Mesendoderm (in vitro differentiated cells): ENCODE results near the gene CDC42BPA.

ENCODE experiments used
- DNase-seq: peaks from one replicate; pipeline ENCODE4 v3.0.0; 2013
- H2AK5ac ChIP-seq: 2 replicates; pipeline ENCODE4 v1.6.1; 2013; ENCODE audit warnings: low read length, inconsistent platforms
- H2BK120ac ChIP-seq: 2 replicates; pipeline ENCODE4 v1.6.1; 2013; ENCODE audit warnings: low read depth, mild to moderate bottlenecking, low read length, moderate library complexity, mixed read lengths
- H2BK15ac ChIP-seq: replicated peaks from 2 replicates; pipeline ENCODE4 v1.6.1; 2013; ENCODE audit warnings: low read depth, mild to moderate bottlenecking, moderate library complexity
- H2BK5ac ChIP-seq: 2 replicates; pipeline ENCODE4 v1.6.1; 2013; ENCODE audit warnings: low read length, inconsistent platforms
- H3K18ac ChIP-seq: 2 replicates; pipeline ENCODE4 v1.6.1; 2013; ENCODE audit warnings: mild to moderate bottlenecking, low read length, mixed read lengths
- H3K23ac ChIP-seq: one replicate; pipeline ENCODE4 v1.6.1; 2013; ENCODE audit warnings: low read length
- H3K27ac ChIP-seq: 2 replicates; pipeline ENCODE4 v1.5.1; 2013; ENCODE audit warnings: low read depth, mild to moderate bottlenecking, inconsistent platforms, low read length, moderate library complexity
- H3K27me3 ChIP-seq: 2 replicates; pipeline ENCODE4 v1.6.1; 2013; ENCODE audit warnings: low read length, control low read depth, mild to moderate bottlenecking, inconsistent platforms; ENCODE audit not compliant: insufficient read depth, poor library complexity
- H3K36me3 ChIP-seq: 2 replicates; pipeline ENCODE4 v1.6.1; 2013; ENCODE audit warnings: low read length, inconsistent platforms; ENCODE audit not compliant: control insufficient read depth, insufficient read depth
- H3K4ac ChIP-seq: one replicate; pipeline ENCODE4 v1.6.1; 2013; ENCODE audit warnings: low read depth, mild to moderate bottlenecking, low read length, moderate library complexity
- H3K4me1 ChIP-seq: 2 replicates; pipeline ENCODE4 v1.6.1; 2013; ENCODE audit warnings: low read depth, low read length, inconsistent platforms; ENCODE audit not compliant: control insufficient read depth
- H3K4me2 ChIP-seq: 2 replicates; pipeline ENCODE4 v1.6.1; 2013; ENCODE audit warnings: low read length
- H3K4me3 ChIP-seq: 2 replicates; pipeline ENCODE4 v1.5.1; 2013; ENCODE audit warnings: mild to moderate bottlenecking, low read length
- H3K56ac ChIP-seq: one replicate; pipeline ENCODE4 v1.6.1; 2013; ENCODE audit warnings: low read length
- H3K79me1 ChIP-seq: 2 replicates; pipeline ENCODE4 v1.6.1; 2013; ENCODE audit warnings: low read length, inconsistent platforms
- H3K79me2 ChIP-seq: 2 replicates; pipeline ENCODE4 v1.6.1; 2013; ENCODE audit warnings: mild to moderate bottlenecking, low read length; ENCODE audit not compliant: control insufficient read depth, insufficient read depth
- H3K9ac ChIP-seq: 2 replicates; pipeline ENCODE4 v1.6.1; 2013; ENCODE audit warnings: low read length, inconsistent platforms
- H4K5ac ChIP-seq: one replicate; pipeline ENCODE4 v1.6.1; 2013; ENCODE audit warnings: low read length
- H4K8ac ChIP-seq: one replicate; pipeline ENCODE4 v1.6.1; 2013; ENCODE audit warnings: low read depth, mild to moderate bottlenecking, control low read depth, low read length, moderate library complexity
- WGBS: extraction: QIAGEN DNeasy Blood & Tissue Kit; methylation state at CpG from one replicate; pipeline ENCODE4 v1.1.7; 2013; ENCODE audit warnings: low lambda C conversion rate, missing lambda C conversion rate; ENCODE audit not compliant: insufficient coverage; ENCODE audit errors: extremely low coverage; 5-methylcytosine and 5-hydroxymethylcytosine counted together

Gene CDC42BPA

DNA sequence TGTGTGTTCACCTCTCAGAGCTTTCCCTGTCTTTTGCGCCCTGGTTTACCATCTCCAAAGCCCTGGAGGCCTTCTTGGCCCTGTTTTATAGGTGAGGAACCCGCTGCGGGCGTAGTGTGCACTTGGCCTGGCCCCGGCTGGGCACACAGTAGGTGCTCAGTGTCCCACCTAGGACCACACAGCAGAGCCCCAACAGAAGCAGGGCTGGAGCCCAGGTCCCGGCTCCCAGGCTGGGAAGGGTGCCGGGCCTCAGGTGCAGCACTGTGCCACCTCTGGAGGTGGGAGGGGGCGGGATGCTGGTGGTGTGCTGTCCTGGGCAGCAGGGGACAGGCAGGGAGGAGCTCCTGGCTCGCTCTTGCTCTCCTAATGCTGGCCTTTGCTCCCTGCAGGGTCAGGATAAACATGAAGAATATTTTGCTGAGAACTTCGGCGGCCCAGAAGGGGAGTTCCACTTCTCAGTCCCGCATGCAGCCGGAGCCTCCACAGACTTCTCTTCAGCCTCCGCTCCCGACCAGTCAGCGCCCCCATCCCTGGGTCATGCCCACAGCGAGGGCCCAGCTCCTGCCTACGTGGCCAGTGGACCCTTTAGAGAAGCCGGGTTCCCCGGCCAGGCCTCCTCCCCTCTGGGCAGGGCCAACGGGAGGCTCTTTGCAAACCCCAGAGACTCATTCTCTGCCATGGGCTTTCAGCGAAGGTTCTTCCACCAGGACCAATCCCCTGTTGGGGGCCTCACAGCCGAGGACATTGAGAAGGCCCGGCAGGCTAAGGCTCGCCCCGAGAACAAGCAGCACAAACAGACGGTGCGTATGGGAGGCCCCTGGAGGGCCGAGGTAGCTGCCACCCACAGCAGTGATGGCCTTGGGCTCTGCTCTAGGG, 353.4 kb downstream of the CDC42BPA start:
- no peaks in the 10 kb centered on the region for H3K79me2 ChIP-seq
- H4K5ac ChIP-seq, result no peak overlapping the region
- no peak overlapping the region for H3K23ac ChIP-seq
- H3K4ac ChIP-seq, result no peak overlapping the region
- H3K4me3 ChIP-seq, result no peak overlapping the region
- H3K4me2 ChIP-seq, result no peak overlapping the region
- DNase-seq, result no peak
- no CpG with 5 or more reads among the region's 29 CpGs for WGBS
- no peaks in the 10 kb centered on the region for H3K4me1 ChIP-seq
- peaks cover 3% of the 10 kb centered on the region for H3K79me1 ChIP-seq
- H3K27ac ChIP-seq, result no peak overlapping the region
- H2BK5ac ChIP-seq, result no peak overlapping the region
- H2AK5ac ChIP-seq, result no peak overlapping the region
- H3K27me3 ChIP-seq, result no peaks in the 10 kb centered on the region
- H3K36me3 ChIP-seq, result no peaks in the 10 kb centered on the region
- no peak overlapping the region for H2BK15ac ChIP-seq
- H2BK120ac ChIP-seq, result no peak overlapping the region
- H4K8ac ChIP-seq, result no peak overlapping the region
- H3K9ac ChIP-seq, result no peak overlapping the region
- no peak overlapping the region for H3K18ac ChIP-seq
- H3K56ac ChIP-seq, result no peak overlapping the region

DNA sequence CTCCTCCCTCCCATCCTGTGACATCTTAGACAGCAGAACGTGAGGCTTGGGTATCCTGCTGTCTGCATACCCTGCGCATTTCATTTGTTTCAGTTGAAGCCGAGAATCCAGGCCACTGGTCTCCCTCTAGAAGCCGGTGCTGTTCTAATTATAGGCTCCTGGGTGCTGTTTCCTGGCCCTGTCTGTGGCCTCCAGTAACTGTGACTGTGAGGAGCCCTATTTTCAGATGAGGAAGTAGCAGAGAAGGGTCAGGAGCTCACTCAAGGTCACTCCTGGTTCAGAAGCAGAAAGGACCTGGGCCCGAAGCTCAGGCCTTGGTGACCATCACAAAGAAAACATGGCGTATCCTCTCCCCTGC, 354.2 kb downstream of the CDC42BPA start:
- H3K27me3 ChIP-seq, result no peaks in the 10 kb centered on the region
- H4K5ac ChIP-seq, result no peak overlapping the region
- no peak overlapping the region for H3K4me3 ChIP-seq
- WGBS, result no CpG with 5 or more reads among the region's 6 CpGs
- H3K4me1 ChIP-seq, result no peaks in the 10 kb centered on the region
- peaks cover 4% of the 10 kb centered on the region for H3K79me1 ChIP-seq
- no peak overlapping the region for H3K9ac ChIP-seq
- no peak for DNase-seq
- no peaks in the 10 kb centered on the region for H3K36me3 ChIP-seq
- no peak overlapping the region for H2BK120ac ChIP-seq
- H3K23ac ChIP-seq, result no peak overlapping the region
- H2BK15ac ChIP-seq, result no peak overlapping the region
- H3K27ac ChIP-seq, result no peak overlapping the region
- no peak overlapping the region for H4K8ac ChIP-seq
- no peak overlapping the region for H3K56ac ChIP-seq
- H3K18ac ChIP-seq, result no peak overlapping the region
- no peak overlapping the region for H2BK5ac ChIP-seq
- H3K4ac ChIP-seq, result no peak overlapping the region
- H3K79me2 ChIP-seq, result no peaks in the 10 kb centered on the region
- H2AK5ac ChIP-seq, result no peak overlapping the region
- H3K4me2 ChIP-seq, result no peak overlapping the region

DNA sequence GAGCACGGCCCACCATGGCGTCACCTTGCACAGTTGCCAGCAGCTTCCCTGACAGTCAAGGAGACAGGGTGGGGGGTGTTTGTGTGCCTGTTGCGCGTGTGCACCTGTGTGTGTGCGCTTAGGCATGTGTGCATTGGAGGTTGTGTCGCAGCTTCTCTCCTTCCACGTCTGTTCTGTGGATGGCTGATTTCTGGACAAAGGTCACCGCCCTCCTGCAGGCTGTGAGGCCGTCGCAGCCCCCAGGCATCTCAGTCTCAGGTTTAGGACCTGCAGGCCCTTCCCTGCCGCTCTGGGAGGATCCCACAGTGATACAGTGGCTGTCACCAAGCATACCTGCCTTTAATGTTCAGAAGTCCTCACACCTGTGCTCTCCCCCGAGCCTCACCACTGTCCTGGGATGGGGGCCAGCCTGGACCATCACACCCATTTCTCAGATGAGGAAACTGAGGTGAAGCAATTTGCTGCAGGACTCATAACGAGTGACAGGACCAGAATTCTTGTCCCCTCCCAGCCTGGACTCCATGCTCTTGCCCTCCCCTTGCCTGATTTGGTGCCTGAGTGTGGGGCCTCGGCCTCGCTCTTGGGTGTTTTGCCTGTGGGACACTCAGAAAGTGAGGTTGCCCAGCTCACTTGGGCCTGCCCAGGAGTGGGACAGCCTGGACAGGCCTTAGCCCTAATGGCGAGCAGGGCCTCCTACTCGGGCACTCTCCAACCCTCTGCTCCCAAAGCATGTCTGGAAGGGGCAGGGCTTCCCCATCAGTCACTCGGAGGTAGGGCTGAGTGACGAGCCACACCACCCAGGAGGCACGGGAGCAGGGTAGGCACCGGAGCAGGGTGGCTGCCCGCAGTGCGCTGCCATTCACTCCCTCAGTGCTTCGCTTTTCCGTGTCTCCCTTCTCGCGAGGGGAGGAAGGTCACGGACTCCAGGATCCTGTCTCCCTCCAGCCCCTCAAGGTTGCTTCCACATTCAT, 355.6 kb downstream of the CDC42BPA start:
- Histone ChIP-seq H3K23ac (no peak overlapping the region), H2BK5ac (no peak overlapping the region), H4K8ac (no peak overlapping the region), H3K27me3 (no peaks in the 10 kb centered on the region), H3K4me1 (no peaks in the 10 kb centered on the region), H3K36me3 (no peaks in the 10 kb centered on the region), H3K9ac (no peak overlapping the region), H3K79me1 (peaks cover 6% of the 10 kb centered on the region), H2BK15ac (no peak overlapping the region), H3K56ac (no peak overlapping the region), H3K18ac (no peak overlapping the region), H3K4ac (no peak overlapping the region), H3K4me3 (no peak overlapping the region), H2BK120ac (no peak overlapping the region), H3K4me2 (no peak overlapping the region), H2AK5ac (no peak overlapping the region), H3K79me2 (no peaks in the 10 kb centered on the region), H4K5ac (no peak overlapping the region), H3K27ac (no peak overlapping the region)
- no CpG with 5 or more reads among the region's 28 CpGs for WGBS
- no peak for DNase-seq

DNA sequence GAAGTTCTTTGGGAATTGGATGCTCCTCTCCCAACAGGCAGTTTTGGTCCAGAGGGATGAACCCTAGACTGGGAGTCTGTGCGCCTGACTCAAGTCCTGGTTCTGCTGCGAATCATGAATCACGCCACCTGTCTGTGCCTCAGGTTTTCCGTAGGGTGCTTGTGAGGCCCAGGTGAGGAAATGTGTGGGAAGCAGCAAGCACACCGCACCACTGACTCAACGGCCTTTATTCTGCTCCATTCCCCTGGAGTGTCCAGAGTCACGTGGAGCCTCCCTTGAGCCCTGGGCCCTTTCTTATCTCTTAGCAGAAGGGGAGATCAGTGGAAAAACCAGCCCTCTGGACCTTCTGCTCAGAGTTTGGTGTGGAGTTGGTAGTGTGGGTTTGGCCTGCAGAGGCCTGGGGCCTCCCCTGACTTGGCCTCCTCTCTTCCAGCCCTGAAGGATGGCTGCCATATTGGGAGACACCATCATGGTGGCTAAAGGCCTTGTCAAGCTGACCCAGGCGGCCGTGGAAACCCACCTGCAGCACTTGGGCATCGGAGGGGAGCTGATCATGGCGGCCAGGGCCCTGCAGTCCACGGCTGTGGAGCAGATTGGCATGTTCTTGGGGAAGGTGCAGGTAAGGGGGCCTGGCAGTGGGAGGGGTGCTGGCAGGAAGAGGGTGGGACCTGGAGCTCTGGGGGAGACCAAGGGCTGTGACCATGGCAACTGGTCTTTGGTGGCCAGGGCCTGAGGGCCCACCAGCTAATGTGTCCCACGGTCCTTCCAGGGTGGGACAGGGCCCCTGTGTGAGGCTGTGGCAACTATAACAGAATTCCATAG, 357.1 kb downstream of the CDC42BPA start:
- no peak overlapping the region for H2AK5ac ChIP-seq
- H3K79me2 ChIP-seq, result no peaks in the 10 kb centered on the region
- H4K5ac ChIP-seq, result no peak overlapping the region
- H3K4ac ChIP-seq, result no peak overlapping the region
- no peak overlapping the region for H2BK120ac ChIP-seq
- no CpG with 5 or more reads among the region's 13 CpGs for whole genome bisulfite sequencing
- no peak overlapping the region for H3K18ac ChIP-seq
- H3K36me3 ChIP-seq, result no peaks in the 10 kb centered on the region
- no peaks in the 10 kb centered on the region for H3K27me3 ChIP-seq
- H3K9ac ChIP-seq, result no peak overlapping the region
- H3K79me1 ChIP-seq, result peaks cover 6% of the 10 kb centered on the region
- no peak overlapping the region for H3K27ac ChIP-seq
- no peak overlapping the region for H2BK15ac ChIP-seq
- H3K4me1 ChIP-seq, result no peaks in the 10 kb centered on the region
- no peak overlapping the region for H3K4me3 ChIP-seq
- no peak overlapping the region for H3K56ac ChIP-seq
- H3K4me2 ChIP-seq, result no peak overlapping the region
- no peak overlapping the region for H2BK5ac ChIP-seq
- no peak overlapping the region for H3K23ac ChIP-seq
- DNase-seq, result no peak
- H4K8ac ChIP-seq, result no peak overlapping the region

DNA sequence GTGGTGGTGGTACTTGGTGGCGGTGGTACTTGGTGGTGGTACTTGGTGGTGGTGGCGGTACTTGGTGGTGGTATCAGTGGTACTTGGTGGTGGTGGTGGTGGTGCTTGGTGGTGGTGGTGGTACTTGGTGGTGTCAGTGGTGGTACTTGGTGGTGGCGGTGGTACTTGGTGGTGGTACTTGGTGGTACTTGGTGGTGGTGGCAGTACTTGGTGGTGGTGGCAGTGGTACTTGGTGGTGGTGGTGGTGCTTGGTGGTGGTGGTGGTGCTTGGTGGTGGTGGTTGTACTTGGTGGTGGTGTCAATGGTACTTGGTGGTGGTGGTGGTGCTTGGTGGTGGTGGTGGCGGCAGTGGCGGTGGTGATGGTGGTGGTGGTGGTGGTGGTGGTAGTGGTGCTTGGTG, 358.0 kb downstream of the CDC42BPA start:
- Histone ChIP-seq H3K4me2 (no peak overlapping the region), H3K36me3 (no peaks in the 10 kb centered on the region), H2AK5ac (no peak overlapping the region), H3K79me1 (peaks cover 6% of the 10 kb centered on the region), H3K56ac (no peak overlapping the region), H2BK15ac (no peak overlapping the region), H3K4me1 (no peaks in the 10 kb centered on the region), H3K23ac (no peak overlapping the region), H3K27ac (no peak overlapping the region), H3K79me2 (no peaks in the 10 kb centered on the region), H3K9ac (no peak overlapping the region), H3K4ac (no peak overlapping the region), H2BK5ac (no peak overlapping the region), H2BK120ac (no peak overlapping the region), H3K4me3 (no peak overlapping the region), H3K18ac (no peak overlapping the region), H4K5ac (no peak overlapping the region), H3K27me3 (no peaks in the 10 kb centered on the region), H4K8ac (no peak overlapping the region)
- WGBS, result no CpG with 5 or more reads among the region's 5 CpGs
- DNase-seq, result no peak
